GM18868 (cell line): Measurements from ENCODE around the gene FHIP2A.
"Not testable (repeated sequence)": the region's sequence is repeated elsewhere in the genome, so short reads cannot be mapped to it uniquely, and the experiment has no call there.

Experiments
- ATAC-seq: cut with Tn5 transposase; IDR thresholded peaks from one replicate; pipeline ENCODE4 v1.9.1; 2021; ENCODE audit warnings: mild to moderate bottlenecking, moderate library complexity; ENCODE audit not compliant: unreplicated experiment

FHIP2A gene

GRCh38 chr10:114856544-114857287 is 35.1 kb downstream of the FHIP2A start:
- ATAC-seq, result no peak

DNA sequence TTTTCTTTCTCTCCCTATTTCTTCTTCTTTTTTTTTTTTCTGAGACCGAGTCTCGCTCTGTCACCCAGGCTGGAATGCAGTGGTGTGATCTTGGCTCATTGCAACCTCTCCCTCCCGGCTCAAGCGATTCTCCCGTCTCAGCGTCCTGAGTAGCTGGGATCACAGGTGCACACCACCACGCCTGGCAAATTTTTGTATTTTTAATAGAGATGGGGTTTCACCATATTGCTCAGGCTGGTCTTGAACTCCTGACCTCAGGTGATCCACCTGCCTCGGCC is 35.6 kb downstream of the FHIP2A start:
- not testable (repeated sequence) for ATAC-seq

DNA sequence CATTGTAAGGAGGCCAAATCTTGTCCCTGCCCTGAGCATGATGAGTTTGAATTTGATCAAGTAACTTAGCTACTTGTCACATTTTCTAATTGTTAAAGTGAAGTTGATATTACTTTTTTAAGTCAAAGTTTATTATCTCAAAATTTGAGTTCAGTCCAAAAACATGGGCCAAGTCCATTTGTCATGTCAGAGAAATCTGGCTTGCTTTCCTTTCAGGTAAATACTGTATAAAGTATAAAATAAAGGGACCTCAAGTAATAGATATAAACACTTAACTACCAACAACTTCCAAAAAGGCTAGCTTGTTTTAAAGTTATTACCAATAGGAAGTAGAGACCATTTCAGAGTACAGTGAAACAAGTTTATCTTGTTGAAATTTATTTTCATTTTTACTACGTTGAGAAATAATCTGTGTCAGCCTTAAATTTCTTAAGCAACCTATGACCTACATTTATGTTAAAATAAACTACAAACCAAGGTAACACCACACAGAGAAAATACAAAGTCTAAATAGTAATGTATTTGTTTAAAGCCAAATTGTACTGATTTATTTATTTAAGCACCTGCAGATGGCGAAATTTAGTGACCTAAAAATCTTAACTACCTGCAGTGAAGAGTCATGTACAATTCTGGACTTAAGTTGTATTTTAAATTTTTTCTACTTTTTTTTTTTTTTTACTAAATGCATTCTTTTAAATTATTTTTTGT is 36.5 kb downstream of the FHIP2A start:
- ATAC-seq, result no peak

- ATAC-seq, result no peak
Measured at GRCh38 chr10:114859222-114859621, 37.6 kb downstream of the FHIP2A start.

DNA sequence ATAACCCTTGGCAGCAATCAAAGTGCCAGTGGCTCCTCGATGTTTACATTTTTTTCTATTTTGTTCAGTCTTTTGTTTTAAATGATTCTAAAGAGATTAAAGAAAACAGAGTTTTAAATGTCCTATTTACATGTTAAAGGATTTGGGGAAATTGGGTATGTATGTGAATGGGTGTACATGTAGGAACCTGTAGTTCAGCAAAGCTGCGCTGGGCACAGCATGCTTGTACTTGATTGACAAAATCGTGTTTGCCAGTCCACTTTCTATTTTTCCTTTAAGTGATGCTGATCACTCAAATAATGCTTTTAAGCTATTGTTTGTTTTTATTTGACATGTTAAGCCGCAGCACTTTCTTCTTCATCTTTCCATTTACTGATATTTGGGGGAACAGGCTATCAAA is 40.9 kb downstream of the FHIP2A start:
- ATAC-seq, result no peak

DNA sequence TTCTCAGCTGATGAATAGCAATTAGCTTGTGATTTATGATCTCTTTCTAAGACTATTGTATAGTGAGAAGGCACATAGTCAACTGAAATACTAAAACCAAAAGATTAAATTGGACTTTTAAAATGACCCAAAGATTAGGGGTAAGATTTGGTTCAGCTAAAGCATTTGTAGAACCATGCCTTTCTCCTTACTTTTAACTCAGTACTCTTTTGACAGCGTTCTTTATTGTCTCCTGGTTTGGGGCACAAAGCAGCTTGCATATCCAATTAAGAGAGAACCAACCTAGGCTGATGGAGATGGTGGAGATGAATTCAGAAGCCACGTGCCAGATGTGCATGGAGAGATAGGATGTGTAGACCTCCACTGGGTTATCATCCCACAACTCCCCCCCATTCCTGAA is 45.8 kb downstream of the FHIP2A start:
- ATAC-seq, result no peak

- no peak for ATAC-seq
Measured at GRCh38 chr10:114868870-114869519, 47.4 kb downstream of the FHIP2A start.

- no peak for ATAC-seq
Measured at GRCh38 chr10:114869520-114869892, 47.9 kb downstream of the FHIP2A start.

DNA sequence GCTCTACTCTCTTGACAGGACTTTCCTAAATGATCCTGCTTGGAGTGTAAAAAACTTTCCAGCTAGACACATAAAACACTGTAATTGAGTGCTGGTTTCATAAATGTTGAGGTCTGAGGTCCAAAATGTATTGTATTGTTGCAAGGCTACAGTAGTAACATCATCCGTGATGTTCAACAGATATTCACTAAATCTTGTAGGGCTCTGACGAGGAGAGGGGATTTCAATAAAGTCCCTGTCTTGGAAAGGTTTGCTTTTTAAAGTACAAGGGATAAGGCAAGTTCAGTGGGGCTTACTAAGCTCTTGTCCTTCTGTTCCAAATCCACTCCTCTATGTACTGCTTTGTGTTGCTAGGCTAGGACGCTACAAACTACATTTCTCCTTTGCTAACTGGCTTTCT is 48.9 kb downstream of the FHIP2A start:
- ATAC-seq, result no peak

GRCh38 chr10:114871379-114871778 is 49.8 kb downstream of the FHIP2A start:
- ATAC-seq, result no peak
